GM19023 (cell line): ENCODE measurements around the gene SV2B.

ENCODE experiments used
- ATAC-seq: cut with Tn5 transposase; IDR thresholded peaks from one replicate; pipeline ENCODE4 v1.9.1; 2021; ENCODE audit warnings: mild to moderate bottlenecking, moderate library complexity; ENCODE audit not compliant: unreplicated experiment

Gene SV2B

DNA sequence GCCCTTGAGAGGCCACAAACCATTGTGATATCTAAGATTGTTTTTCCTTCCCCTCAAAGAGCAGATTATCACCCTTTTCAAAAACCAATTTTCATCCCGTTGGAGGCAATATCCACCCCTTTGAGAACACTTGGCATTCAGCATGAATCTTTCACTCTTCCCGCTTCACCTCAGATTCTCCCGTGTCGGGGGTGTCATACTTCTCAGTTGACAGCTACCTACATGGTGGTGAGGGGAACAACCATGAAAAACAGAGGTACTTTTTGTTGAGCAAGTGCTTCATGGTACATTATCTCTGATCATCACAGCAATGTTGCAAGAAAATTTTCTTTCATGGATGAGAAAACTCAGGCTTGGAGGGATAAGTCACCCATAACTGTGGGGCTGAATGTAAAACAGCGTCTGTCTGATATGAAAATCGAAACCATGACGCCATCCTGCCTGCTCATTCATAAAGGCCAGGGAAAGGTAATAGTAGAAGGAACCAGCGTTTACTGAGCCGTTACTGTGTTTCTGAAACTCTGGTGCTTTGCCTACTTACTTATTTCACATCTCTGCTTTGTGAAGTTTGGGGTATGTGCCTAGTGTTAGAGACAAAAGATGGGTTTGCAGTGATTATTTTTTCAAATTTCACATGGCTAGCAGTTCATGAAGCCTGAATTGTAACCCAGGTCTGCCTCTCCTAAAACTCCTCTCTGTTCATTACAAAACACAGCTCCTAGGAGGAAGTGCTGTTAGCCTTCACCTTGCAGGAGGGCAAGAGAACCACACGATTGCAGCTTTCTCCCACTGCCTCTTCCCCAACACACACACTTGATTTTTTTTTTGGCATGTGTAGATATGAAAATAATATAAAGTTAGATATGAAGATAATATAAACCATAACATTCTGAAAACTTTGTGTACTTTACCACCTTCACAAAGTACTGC is 35.4 kb downstream of the SV2B start:
- peak; percentile 83 for ATAC-seq

DNA sequence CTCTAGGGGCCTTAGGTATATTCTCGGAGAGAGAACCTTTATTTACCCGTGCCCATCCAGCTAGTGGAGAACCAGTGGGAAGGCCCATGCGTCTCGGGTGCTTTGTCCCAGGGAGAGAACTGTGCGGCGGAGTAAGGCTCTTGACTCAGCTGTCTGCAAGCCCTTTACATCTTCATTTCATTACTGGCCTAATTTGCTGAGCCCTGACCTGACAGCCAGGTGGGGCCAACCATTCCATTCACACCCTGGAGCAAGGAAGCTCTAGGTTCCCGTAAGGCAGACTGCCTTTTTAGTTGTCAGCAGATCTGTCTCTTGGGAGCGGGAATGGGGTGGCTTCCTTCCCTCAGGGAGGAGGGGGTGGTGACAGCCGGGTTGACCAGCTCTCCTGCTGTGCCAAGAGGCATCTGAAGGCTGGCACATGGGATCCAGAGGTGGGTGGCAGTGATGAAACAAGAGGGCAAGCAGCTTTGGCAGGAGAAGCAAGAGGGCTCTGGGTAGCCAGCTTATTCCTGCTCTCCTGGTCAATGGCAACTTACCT is 36.4 kb downstream of the SV2B start:
- ATAC-seq = no peak

DNA sequence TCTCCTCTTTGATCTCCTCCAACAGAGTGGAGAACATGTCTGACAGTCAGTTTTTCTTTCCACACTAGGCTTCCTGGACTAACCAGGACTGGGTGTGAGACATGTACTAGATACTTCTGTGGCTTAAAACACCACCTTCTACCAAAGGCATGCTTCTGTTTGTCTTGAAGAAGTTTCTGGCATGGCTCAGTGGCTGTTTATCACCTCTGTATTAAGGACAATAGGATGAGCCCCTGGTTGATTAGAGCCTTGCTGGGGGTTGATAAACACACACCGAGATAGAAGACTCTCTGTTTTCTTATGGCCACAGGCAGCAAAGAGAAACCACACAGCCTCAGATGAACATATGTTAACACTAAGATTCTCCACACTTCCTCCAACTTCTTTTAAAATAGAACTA is 40.5 kb downstream of the SV2B start:
- no peak for ATAC-seq

DNA sequence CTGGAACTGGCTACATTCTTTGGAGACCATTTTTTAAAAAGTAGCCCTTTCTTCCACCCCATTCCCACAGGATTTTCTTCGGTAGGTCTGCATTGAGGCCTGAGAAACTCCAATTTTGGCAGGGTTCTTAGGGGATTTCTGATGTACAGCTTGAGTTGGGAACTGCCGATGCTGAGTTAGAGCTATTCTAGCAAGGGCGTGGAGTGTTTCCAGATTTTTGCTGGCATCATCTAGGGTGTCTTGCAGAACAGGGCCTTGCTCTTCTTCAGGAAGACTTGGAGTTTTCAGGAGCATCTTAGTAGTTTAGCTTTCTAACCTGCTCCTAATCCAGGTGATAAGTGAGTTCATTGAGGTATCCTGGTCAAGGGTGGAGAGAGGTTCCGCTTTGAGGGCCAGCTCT is 41.0 kb downstream of the SV2B start:
- ATAC-seq = no peak

DNA sequence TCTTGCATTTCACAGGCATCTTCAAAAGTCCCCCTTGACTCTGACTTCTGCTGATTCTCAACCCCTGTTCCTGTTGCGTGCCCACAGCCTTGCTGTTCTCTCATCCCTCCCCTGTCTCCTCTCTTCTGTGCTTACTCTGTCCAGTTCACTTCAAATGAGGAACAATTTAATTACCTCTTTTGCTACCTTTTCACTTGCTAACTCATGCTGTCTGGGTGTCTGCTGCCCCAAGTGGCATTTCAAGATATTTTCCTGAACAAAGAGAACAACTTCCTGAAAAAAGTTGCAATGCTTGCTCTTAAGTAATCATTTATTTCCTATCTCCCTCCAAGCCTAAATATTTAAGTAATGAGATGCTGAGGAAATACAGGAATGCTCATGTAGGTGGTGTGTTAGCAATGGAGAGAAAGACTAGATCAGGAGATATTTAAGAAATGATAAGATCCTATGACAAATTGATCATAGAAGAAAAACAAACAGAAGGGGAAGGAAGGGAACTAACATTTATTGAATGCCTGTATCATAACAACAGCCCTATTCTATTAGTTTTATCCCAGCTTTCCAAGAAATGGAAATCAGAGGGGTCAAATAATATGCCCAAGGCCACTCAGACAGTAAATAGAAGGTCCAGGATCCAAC is 42.2 kb downstream of the SV2B start:
- ATAC-seq = no peak

DNA sequence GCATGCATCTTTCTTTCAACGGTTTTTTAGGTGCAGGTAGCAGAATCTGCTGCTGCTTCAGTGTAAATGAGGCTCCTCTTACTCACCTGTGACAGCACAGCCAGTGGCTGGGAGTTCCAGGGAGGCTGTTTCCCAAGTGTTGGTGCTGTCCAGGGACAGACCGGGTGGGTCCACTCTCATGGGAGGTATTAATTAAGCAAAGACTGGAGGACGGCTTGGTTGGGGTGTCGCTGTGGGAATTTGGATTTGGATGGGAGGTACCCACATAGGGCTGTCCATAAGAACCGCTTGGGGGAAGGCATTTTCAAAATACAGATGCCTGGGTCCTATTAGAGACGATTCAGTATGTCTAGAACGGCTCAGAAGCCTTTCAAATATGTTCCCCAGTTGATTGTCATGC is 42.9 kb downstream of the SV2B start:
- no peak for ATAC-seq

DNA sequence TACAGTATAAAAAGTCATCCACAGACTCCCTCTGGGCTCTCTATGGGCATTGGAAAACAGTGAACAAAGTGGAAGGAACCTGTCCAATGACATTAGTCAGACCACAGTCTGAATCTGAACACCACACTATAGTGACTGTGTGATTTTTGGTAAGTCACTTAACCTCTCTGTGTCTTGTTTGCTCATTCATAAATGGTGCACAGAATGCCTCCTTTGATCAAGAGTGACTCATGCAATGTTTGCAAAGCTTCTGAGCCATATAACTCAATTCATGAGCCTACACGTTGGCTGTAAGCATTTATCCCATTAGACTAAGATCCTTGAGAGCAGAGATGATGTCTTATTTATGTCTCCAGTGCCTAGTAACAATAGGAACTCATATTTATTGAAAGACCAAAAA is 46.7 kb downstream of the SV2B start:
- ATAC-seq = no peak

DNA sequence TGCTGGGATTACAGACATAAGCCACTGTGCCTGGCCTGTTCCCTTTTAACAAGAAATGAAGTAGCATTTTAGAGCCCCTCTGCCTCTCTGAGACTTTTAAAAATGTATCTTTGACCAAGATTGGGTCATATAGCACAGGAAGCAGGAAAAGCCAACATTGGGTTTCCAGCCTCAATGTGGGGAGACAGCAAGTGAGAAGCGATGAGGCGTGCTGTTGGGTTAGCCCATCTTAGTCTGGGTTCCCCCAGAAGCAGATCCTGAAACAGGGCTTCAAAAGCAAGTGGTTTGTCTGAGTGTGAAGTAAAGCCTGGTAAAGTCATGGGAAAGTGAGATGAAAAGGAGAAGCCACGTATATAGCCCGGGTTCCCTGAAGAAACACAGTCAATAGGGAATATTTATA is 48.2 kb downstream of the SV2B start:
- ATAC-seq = no peak

DNA sequence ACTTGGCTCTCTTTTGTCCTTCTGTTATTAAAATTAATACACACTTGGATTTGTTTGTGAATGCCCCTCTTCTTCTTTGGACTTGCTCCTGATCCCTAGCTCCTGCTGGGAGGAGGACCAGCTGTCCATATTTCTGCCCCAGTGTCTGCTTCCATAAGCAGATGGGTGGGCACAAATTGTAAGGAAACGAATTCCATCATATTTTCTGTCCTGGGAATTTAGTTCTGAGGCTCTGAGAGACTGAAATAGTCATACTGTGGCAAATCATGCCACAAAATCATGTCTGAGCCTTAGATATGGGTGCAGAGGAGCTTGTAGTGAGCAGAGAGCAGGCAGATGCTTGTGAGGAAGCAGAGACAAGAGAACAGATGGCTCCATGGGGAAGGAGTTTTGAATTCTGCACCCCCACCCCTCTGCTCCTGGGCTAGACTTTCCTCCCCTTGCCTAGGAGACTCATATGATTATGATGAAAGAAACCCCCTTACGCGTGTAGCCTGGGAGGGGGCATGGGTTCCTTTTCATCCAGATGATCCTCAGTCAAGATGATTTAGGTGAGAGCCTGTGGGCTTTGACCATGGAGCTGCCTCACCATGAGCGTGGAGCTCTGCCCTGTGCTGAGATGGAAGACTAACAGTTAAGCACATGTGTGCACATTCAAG is 50.6 kb downstream of the SV2B start:
- no peak for ATAC-seq

DNA sequence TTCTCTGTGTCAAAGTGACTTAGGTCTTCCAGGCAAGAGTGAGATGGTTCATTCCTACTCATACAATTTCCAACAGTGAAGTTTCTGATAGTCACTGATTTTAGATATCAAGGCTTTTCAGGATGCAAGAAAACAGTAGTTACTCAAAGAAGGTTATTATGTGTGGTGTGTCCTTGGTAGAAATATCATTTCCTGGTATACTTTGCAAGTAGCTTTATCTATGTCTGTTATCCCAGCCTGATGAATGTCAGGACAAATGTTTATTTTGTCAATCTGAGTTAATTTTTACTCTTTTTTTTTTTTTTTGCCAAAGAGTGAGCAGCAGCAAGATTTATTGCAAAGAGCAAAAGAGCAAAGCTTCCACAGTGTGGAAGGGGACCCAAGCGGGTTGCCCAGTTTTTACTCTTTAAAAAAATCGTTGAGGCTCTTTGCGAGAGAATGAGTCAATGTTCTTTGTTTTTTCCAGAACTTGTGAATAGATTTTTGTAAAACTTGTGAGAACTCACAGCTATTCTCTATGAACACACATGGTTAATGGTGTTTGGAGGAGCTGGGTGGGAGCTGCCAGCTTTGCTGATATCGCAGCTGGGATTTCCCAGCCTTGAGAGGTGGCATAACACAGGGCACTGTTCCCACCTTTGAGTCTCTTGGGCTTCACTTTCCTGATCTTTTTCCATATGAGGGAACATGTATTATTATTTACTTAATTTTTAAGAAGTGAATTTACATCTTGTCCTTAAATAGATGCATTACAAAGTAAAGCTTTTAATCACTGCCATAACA is 51.9 kb downstream of the SV2B start:
- ATAC-seq = no peak

DNA sequence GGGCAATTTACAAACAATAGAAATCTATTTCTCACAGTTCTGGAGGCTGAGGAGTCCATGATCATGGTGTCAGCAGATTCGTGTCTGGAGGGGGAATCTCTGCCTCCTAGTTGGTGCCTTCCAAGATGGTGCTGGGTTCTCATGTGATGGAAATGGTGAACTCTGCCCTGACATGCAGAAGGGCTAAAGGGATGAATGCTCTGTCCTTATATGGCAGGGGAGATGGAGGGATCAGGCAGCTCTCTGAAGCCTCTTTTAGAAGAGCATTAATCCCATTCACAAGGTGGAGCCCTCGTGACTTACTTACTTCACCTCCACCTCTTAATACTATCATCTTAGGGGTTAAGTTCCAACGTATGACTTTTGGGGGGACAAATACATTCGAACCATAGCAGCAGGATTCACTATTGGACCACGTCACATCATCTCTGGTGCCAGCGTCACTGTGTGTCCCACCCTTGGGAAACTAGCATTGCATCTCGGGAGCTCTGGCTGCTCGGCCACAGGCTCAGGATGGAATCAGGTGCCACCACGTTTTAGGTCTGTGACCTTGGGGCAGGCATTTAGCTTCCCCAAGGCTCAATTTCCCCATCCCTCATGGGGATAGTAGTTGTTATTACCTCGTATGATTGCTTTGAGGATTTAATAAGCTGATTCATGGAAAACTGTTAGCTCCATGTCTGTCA is 53.0 kb downstream of the SV2B start:
- ATAC-seq = no peak

DNA sequence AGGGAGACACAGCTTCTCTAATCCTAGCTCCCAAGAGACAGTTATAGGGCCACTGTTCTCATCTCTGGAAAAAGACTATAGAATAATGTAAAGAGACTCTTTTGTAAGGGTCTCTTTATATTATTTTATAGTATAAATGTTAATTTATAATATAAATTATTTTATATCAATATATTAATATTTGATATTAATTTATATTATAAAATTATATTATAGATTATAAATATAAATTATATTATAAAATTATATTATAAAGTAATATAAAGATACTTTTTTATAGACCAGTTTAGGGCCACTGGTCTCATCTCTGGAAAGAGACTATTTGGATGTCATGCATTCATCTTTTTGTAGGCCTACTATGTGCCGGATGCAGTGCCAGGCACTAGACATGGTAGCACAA is 53.9 kb downstream of the SV2B start:
- ATAC-seq = no peak

DNA sequence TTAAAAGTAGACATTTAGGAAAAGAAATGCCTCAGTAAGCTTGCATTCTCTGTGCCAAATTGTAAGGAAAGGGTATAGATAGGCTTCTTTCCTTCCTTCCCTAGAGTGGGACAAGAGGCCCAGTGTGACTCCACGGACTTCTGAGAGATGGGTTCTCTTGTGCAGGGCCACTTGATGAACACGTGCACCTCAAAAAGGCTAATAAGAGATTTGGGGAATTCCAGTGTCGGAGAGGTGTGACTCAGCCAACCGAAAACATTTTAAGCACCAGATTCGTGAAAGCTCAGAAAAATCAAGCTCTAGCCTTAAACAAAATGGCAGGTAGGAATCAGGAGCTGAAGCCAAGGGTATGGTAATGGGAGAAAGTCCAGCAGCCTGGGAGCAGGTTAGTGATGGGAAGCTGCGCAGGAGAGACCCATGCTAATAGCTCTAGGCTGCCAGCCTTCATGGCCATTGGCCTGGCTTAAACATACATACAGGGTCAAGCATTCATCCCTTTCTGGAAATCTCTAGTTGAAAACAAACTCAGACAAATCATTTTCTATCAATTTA is 56.2 kb downstream of the SV2B start:
- ATAC-seq = no peak

DNA sequence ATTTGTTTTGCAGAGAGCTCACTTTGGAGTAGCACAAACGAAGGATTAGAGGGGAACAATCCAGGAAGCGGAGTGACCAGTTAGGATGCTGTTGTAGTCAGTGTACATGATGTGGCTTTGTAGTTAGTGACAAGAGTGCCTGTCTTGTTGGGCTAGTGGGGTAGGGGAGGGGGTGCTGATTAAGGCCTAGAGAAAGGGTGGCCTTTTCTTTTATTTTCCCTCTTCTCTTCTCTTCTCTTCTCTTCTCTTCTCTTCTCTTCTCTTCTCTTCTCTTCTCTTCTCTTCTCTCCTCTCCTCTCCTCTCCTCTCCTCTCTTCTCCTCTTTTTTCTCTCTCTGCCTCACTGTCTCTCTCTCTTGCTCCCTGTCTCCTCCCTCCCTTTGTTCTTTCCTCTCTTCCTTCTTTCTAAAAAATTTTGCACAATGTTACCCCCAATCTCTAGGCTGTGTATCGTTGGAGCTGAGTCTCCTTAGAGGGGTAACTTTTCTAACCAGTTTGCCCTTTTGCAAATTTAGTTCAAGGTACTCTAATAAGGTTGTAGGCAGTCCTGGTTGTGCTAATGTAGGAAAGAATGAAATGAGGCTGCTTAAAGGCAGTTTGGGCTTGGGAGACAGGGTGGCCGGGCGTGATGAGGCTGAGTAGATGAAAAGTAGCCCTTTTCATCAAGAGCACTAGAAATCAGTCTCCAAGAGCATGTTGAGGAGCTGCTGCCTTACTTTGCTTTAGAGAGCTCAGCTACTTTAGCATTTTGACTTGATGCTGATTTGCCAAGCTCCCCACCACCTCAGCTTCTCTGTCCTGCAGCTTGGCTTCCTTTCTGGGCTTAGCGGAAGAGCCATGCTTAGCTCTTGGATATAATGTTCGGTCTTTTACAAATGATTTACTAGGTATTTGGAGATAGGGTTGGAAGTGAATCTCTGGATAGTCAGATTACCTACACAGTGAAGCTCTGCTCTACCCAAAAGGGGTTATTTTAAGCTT is 58.6 kb downstream of the SV2B start:
- ATAC-seq = no peak

DNA sequence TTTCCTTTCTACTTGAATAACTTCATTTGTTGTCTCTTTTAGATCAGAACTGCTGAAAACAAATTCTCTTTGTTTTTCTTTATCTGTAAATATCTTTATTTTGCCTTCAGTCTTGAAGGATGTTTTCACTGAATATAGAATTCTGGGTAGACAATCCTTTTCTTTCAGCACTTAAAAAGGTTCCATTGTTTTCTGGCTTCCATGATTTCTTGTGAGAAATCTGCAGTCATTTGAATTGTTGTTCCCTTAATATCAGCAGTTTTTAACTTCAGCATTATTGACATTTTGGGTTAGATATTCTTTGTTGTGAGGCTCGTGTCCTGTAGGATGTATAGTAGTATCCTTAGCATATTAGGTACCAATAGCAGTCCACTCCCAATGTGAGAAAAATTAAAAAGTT is 65.8 kb downstream of the SV2B start:
- no peak for ATAC-seq

DNA sequence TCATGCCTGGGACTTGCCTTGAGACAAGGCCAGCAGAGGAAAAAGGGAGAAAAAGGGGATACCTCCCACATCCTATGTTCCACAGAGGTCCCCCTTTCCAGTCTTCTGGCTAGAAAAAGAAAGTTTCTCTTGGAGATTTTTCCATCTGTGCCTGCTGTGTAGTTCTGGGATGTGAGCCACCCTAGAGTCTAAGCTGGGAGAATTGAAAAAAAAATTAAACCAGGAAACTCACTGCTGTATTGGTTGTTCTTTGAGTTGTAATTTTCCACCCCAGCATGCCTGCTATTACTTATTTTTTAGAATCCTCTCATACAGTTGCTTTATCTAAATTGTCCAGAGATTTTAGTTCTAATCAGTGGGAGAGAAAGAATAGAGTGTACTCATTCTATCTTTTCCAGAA is 68.4 kb downstream of the SV2B start:
- no peak for ATAC-seq

DNA sequence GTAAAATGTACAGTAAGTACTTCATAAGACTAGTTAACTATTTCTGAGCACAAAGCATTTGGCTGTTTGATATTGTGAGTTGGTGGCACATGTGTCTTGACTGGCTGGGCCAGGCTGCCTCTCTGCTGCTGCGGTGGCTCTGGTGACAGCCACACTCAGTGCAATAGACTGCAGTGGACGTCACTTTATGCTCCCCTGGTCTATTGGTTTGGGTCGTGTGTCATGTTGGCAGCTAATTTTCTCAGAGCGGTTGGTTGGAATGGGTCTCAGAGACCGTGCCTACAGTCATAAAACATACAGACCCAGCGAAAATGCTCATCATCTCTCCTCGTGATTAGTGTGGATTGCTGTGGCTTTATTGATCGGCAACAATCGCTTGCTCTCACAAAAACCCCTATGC is 71.3 kb downstream of the SV2B start:
- ATAC-seq = no peak

DNA sequence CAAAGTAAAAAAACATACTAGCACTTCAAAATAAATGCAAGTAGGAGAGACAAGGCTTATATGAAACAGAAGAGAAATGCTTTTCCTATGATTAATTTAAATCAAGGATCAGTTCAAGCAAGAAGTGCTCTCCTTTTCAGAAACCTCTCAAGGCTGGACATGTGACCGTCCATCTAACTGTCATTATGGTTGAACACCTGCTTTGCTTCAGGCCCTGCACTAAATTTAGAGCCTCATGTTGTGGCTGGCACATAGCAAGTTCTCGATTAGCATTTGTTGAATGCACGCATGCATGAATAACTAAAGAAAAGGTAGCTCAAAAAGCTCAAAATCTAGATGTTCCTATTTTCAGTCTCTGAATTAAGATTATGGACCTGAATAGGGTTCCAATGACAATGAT is 82.0 kb downstream of the SV2B start:
- no peak for ATAC-seq

DNA sequence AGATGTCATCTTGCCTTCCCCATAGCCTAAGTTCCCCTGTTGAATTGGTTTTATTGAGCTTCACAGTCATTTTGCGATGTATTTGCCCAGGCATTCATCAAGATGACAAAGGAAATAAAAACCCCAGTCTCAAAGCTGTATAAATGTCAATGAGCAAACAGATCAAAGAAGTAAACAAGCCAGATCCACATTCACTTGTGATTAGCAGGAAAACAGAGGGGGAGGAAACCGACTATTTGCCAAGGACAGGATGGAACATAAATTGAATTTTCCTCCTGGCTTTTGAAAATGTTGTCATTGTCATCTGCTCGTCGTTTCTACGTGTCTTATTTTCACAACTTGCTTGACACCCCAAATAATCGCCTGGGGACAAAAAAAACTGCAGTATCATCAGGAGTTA is 83.5 kb downstream of the SV2B start:
- ATAC-seq = no peak
